ENCODE data around the gene TPGS2. TPM values are rescaled to one million over a fixed set of nuclear protein-coding genes. Genes with fewer than 3 reads are reported as not detected.
A peak's percentile ranks its signal among the peaks of the same experiment; 100 is the strongest.
"Not testable (repeated sequence)": the region's sequence is repeated elsewhere in the genome, so short reads cannot be mapped to it uniquely, and the experiment has no call there.

The TPGS2 gene
- total and polyA plus RNA-seq, 11 donors: 12.5 to 67.6 (median 36.5) TPM

DNA sequence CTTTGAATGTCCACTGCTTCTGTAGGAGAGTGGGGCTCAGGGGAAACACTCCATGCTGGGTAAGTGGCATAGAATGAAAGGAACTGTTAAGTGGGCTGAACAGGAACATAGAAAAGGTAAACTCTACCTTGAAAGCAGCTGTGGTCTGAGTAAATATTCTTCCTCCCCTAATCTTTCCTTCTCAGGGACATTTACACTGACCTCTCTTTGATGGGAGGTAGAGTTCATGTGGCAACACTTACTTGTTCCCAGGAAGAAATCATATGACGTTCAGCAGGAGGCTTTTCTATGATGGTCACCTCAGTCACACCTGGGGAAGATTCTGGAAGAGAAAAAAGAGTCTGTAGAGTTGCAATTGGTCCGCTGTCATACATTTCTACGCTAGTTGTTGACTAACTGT, 10.2 kb downstream of the TPGS2 start:
- H3K4me1 ChIP-seq: peaks cover 0 to 16% (median 8%) of the 10 kb centered on the region in 12 donors
- H3K36me3 ChIP-seq: peaks cover 0 to 51% (median 21%) of the 10 kb centered on the region in 9 donors
- TF ChIP-seq, protein P1, sequence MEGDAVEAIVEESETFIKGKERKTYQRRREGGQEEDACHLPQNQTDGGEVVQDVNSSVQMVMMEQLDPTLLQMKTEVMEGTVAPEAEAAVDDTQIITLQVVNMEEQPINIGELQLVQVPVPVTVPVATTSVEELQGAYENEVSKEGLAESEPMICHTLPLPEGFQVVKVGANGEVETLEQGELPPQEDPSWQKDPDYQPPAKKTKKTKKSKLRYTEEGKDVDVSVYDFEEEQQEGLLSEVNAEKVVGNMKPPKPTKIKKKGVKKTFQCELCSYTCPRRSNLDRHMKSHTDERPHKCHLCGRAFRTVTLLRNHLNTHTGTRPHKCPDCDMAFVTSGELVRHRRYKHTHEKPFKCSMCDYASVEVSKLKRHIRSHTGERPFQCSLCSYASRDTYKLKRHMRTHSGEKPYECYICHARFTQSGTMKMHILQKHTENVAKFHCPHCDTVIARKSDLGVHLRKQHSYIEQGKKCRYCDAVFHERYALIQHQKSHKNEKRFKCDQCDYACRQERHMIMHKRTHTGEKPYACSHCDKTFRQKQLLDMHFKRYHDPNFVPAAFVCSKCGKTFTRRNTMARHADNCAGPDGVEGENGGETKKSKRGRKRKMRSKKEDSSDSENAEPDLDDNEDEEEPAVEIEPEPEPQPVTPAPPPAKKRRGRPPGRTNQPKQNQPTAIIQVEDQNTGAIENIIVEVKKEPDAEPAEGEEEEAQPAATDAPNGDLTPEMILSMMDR (IDR thresholded peaks at IDR 0.05): no peak
- TF ChIP-seq POLR2A (IDR thresholded peaks at IDR 0.05): no peak
- 81 to 96% (median 94%) methylated on average over 3 of the region's 3 CpGs for WGBS, 4 donors
- no peaks in the 10 kb centered on the region for H3K9me3 ChIP-seq
- no peak for DNase-seq
- ATAC-seq: no peak
- no peak overlapping the region for H3K27ac ChIP-seq
- no peaks in the 10 kb centered on the region for H3K27me3 ChIP-seq
- intact Hi-C loops (cut with DNase I): no loop called here
- no peak overlapping the region for H3K4me3 ChIP-seq

DNA sequence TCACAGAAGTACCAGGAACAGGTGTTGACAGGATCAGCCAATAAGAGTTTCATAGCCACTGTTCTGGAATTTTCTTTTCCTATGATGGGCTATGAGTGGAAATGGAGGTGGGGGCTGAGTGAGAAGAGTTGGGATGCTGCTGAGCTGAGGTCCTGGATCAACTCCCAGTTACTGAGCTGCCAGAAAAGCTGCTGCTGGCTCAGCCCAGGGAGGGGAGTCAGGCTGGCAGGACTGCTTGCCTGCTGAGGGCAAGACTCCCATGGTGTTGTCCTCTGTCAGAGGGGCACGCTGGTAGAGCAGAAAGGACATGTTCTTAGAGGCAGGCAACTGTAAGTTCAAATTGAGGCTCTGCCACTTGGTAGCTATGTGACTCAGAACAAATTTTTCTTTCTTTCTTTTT, 11.8 kb downstream of the TPGS2 start:
- DNase-seq (no peak), ATAC-seq (peak in 3 of 4 donors; percentile 35 to 52 (median 36))
- Histone ChIP-seq H3K4me3 (no peak overlapping the region), H3K27me3 (no peaks in the 10 kb centered on the region), H3K27ac (no peak overlapping the region), H3K4me1 (peaks cover 0 to 22% (median 10%) of the 10 kb centered on the region in 12 donors), H3K36me3 (peaks cover 0 to 57% (median 21%) of the 10 kb centered on the region in 9 donors), H3K9me3 (no peaks in the 10 kb centered on the region)
- no peak for TF ChIP-seq POLR2A (IDR thresholded peaks at IDR 0.05)
- TF ChIP-seq, protein P1 (IDR thresholded peaks at IDR 0.05): no peak
- intact Hi-C loops (cut with DNase I): no loop called here
- 50 to 94% (median 91%) methylated on average over 1 of the region's 1 CpG for WGBS, 4 donors

DNA sequence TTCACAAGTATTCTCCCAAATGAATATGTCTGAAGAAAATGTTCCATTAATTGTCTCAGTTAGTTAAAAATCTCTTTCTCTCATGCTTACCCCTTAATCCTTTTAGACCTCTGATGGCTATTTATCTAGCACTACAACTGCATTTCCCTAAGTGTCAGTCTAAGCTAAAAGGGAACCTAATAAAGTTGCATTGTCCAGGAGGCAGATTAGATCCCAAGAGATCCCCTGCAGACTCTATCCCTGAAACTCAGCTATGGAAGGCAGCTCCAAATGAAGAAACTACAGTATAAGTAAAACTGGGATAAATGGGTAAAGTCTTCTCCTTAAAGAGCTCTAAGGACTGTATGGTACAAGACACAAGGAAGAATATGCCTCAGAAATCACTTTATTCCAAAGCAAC, 12.7 kb downstream of the TPGS2 start:
- ATAC-seq; H3K27me3 ChIP-seq; H3K4me3 ChIP-seq; intact Hi-C loops (cut with DNase I); DNase-seq; H3K27ac ChIP-seq; H3K9me3 ChIP-seq: not testable (repeated sequence)
- peaks cover 0 to 57% (median 21%) of the 10 kb centered on the region in 9 donors for H3K36me3 ChIP-seq
- peaks cover 0 to 23% (median 10%) of the 10 kb centered on the region in 12 donors for H3K4me1 ChIP-seq

DNA sequence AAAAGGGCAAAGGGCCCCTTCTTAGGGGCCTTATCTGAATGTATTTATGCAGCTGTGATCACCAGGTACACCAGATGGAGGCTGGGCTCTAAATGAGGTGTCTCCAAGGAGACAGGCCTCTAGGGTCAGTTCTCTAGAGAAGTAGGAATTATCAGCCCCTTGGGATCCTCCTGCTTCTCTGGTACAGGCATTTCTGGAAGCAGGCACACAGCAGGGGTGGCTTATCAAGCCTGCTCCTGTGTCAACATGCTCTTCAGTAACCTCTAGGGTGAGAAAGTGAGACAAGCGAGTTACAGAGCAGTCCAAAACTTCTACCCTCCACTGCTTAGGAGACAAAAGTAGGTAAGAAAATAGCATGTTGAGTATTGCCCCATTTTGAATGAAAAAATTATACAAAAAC, 13.8 kb downstream of the TPGS2 start:
- H3K27me3 ChIP-seq: no peaks in the 10 kb centered on the region
- peaks cover 0 to 57% (median 21%) of the 10 kb centered on the region in 9 donors for H3K36me3 ChIP-seq
- 21 to 69% (median 32%) methylated on average over 1 of the region's 1 CpG for WGBS, 4 donors
- ATAC-seq (peak; percentile 51 to 80 (median 72)), DNase-seq (peak in 1 of 5 donors; percentile 36)
- intact Hi-C loops (cut with DNase I): loop anchor here in 1 of 10 donors (5.0 kb wide), 1 partner anchor 128 kb away; no protein-coding TSS in a partner anchor
- TF ChIP-seq POLR2A (IDR thresholded peaks at IDR 0.05): no peak
- TF ChIP-seq, protein P1 (IDR thresholded peaks at IDR 0.05): no peak
- H3K9me3 ChIP-seq: no peaks in the 10 kb centered on the region
- peaks cover 0 to 24% (median 10%) of the 10 kb centered on the region in 12 donors for H3K4me1 ChIP-seq
- H3K4me3 ChIP-seq: no peak overlapping the region
- H3K27ac ChIP-seq: peak overlapping the region in 2 of 12 donors; percentile 9 to 21

DNA sequence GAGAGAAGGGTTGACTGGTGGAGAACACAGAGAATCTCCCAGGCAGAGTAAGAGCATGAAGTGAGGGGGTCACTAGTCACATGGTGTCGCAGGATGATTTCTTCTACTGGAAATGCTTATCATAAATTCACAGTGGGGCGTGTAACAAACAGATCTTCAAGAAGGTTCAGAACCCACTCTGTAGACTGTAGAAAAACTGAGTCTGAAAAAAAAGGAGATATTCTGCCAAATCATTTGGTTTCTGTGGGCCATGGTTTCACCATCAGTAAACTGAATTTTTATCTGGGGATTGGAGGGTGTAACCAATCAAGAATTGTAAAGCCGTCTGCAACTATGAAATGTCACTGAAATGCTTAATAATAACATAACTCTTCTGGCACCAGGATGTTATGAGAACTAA, 15.0 kb downstream of the TPGS2 start:
- Histone ChIP-seq H3K36me3 (peaks cover 0 to 55% (median 19%) of the 10 kb centered on the region in 9 donors), H3K27ac (no peak overlapping the region), H3K9me3 (no peaks in the 10 kb centered on the region), H3K4me3 (no peak overlapping the region), H3K27me3 (no peaks in the 10 kb centered on the region), H3K4me1 (peaks cover 0 to 28% (median 11%) of the 10 kb centered on the region in 12 donors)
- intact Hi-C loops (cut with DNase I): loop anchor here in 1 of 10 donors (5.0 kb wide), 1 partner anchor 127 kb away; no protein-coding TSS in a partner anchor
- ATAC-seq (no peak), DNase-seq (no peak)
- TF ChIP-seq, protein P1 (IDR thresholded peaks at IDR 0.05): no peak
- TF ChIP-seq POLR2A (IDR thresholded peaks at IDR 0.05): no peak
- WGBS, 4 donors: 86 to 96% (median 91%) methylated on average over 3 of the region's 3 CpGs

All from heart left ventricle (tissue), 16 donors.